ENCODE measurements around the gene TLE1.

DNA sequence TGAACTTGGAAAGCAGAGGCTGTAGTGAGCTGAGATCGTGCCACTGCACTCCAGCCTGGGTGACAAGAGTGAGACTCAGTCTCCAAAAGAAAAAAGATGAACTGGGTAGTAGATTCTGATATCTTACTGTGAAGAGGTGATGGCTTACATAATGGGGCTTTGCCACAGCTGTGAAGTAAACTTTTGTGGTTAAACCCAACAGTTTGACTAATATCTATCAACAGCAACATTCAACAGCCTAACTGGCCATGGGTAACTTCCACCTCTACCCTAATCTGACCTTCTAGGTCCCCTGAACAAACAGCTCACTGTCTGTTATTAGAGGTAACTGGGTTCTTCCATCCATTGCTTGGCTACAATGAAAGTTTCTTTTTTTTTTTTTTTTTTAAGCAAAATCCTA, 52.1 kb downstream of the TLE1 start:
- TF ChIP-seq HDAC1 (IDR thresholded peaks at IDR 0.05) (no peak), NCOA4 (IDR thresholded peaks at IDR 0.05; ENCODE audit: partially characterized antibody) (no peak), EZH2 (IDR thresholded peaks at IDR 0.05; ENCODE audit: borderline replicate concordance, low read depth, low read length) (no peak), ARID1B (IDR thresholded peaks at IDR 0.05) (no peak), RBM39 (optimal IDR thresholded peaks at IDR 0.05; ENCODE audit: low read depth, low read length) (no peak), CAMTA2 (CRISPR knock-in tag; conservative IDR thresholded peaks at IDR 0.05) (no peak), ZBTB1 (CRISPR knock-in tag; IDR thresholded peaks at IDR 0.05; ENCODE audit: borderline replicate concordance, low read depth) (no peak), EP300 (IDR thresholded peaks at IDR 0.05; ENCODE audit: low read length) (no peak), POLR2A (conservative IDR thresholded peaks at IDR 0.05) (no peak), ATF7 (IDR thresholded peaks at IDR 0.05) (no peak), CREM (IDR thresholded peaks at IDR 0.05; ENCODE audit: low read depth) (no peak), MTA3 (IDR thresholded peaks at IDR 0.05; ENCODE audit: borderline replicate concordance) (no peak)
- TF ChIP-seq, protein P1, sequence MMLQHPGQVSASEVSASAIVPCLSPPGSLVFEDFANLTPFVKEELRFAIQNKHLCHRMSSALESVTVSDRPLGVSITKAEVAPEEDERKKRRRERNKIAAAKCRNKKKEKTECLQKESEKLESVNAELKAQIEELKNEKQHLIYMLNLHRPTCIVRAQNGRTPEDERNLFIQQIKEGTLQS (IDR thresholded peaks at IDR 0.05): no peak
- TF ChIP-seq, protein P1 (CRISPR knock-in tag; conservative IDR thresholded peaks at IDR 0.05): no peak
- TF ChIP-seq, protein P2, sequence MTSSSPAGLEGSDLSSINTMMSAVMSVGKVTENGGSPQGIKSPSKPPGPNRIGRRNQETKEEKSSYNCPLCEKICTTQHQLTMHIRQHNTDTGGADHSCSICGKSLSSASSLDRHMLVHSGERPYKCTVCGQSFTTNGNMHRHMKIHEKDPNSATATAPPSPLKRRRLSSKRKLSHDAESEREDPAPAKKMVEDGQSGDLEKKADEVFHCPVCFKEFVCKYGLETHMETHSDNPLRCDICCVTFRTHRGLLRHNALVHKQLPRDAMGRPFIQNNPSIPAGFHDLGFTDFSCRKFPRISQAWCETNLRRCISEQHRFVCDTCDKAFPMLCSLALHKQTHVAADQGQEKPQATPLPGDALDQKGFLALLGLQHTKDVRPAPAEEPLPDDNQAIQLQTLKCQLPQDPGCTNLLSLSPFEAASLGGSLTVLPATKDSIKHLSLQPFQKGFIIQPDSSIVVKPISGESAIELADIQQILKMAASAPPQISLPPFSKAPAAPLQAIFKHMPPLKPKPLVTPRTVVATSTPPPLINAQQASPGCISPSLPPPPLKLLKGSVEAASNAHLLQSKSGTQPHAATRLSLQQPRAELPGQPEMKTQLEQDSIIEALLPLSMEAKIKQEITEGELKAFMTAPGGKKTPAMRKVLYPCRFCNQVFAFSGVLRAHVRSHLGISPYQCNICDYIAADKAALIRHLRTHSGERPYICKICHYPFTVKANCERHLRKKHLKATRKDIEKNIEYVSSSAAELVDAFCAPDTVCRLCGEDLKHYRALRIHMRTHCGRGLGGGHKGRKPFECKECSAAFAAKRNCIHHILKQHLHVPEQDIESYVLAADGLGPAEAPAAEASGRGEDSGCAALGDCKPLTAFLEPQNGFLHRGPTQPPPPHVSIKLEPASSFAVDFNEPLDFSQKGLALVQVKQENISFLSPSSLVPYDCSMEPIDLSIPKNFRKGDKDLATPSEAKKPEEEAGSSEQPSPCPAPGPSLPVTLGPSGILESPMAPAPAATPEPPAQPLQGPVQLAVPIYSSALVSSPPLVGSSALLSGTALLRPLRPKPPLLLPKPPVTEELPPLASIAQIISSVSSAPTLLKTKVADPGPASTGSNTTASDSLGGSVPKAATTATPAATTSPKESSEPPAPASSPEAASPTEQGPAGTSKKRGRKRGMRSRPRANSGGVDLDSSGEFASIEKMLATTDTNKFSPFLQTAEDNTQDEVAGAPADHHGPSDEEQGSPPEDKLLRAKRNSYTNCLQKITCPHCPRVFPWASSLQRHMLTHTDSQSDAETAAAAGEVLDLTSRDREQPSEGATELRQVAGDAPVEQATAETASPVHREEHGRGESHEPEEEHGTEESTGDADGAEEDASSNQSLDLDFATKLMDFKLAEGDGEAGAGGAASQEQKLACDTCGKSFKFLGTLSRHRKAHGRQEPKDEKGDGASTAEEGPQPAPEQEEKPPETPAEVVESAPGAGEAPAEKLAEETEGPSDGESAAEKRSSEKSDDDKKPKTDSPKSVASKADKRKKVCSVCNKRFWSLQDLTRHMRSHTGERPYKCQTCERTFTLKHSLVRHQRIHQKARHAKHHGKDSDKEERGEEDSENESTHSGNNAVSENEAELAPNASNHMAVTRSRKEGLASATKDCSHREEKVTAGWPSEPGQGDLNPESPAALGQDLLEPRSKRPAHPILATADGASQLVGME (CRISPR knock-in tag; IDR thresholded peaks at IDR 0.05): no peak
